GM19468 (cell line): ENCODE results near the gene PLCB1.

Experiments
- ATAC-seq: cut with Tn5 transposase; IDR thresholded peaks from one replicate; pipeline ENCODE4 v1.9.1; 2021; ENCODE audit warnings: mild to moderate bottlenecking, moderate library complexity, moderate number of reproducible peaks; ENCODE audit not compliant: unreplicated experiment; ENCODE audit errors: extremely low read depth

The PLCB1 gene

DNA sequence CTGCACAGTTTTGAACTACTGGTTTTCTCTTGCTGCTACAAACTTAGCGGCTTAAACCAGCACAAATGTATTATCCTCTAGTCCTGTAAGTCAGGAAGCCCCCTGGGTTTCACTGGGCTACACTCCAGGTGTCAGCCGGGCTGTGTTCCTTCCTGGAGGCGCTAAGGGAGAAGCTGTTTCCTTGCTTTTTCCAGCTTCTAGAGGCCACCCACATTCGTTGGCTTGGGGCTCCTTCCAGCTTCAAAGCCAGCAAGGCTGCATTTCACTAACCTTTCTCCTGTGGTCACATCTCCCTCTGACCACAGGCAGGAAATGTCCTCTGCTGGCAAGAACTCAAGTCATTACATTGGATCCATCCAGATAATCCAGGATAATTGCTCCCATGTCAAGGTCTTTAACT is 586.2 kb downstream of the PLCB1 start:
- no peak for ATAC-seq

DNA sequence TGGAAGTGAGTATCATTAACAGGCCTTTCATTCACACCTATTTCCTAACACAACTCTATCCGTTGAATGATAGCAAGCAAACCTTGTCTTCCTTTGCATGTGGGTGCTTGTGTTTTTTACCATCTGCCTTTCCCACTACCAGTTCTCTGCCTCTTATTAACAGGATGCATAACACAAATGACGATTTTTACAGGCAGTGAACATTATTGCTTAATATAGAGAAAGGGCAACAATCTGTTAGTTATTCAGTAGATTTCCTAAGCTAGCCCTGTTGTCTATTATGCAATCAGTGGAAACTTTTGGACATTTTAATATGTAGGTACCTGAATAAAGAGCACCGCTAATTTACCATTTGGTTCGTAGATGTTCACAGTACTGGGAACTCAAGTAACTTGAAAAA is 588.0 kb downstream of the PLCB1 start:
- no peak for ATAC-seq

DNA sequence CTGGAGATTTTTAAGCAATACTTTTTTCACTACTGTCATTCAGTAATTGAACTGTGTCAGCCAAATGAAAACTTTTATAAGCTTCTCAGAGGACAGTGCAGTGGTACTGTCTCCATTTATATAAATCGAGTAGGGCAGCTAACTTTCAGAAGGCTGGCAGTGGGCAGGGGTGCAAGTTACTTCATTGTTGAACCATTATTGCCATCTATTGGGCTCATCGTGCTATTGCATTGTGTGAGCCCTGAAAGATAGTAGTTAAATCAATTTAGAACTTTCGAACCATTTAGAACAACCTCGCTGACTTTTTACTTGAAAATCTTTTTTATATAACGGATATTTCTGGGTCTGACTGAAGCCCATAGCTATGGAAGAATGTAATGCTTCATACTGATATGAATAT is 589.0 kb downstream of the PLCB1 start:
- ATAC-seq: no peak

DNA sequence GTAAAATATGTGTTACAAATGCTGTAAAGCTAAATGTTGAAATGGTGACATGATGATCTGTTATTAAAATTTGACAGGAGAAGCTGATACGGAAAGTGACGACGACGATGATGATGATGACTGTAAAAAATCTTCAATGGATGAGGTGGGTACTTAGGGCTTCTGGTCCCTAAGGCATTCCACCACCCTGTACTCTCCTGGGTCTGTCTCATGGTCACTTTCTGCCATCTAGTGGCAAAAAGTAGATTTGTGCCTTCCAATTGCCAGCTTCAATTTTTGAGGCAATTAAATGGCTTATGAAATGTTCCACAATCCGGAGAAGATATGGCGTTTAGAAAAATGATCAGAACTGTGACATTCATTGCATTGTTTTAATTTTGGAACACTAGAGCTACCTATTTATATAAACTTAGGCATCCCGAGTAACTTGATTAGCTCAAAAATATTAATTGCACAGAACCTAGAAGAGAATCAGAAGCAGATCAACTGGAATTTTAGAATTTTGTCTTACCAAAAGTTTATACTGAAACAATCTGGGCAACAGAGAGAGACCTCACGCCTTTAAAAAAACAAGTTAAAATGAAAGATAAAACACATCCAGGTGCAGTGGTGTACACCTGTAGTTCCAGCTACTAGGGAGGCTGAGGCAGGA is 590.3 kb downstream of the PLCB1 start:
- no peak for ATAC-seq

DNA sequence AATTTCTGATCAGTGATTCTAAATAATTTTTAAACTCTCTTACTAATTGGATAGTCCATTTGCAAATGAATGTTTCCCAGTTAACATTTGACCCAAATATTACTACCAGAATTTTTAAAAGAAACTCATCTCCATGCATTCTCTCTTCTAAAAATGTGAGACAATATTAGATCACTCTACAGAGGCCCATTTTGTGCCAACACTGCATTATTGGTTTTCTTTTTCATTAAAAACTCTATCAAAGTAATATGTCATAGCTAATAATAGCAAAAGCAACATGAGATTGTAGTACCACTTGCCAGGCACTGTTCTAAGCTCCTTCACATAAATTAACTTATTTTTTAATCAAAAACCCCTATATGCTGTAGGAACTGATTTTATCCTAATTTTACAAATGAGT is 591.2 kb downstream of the PLCB1 start:
- ATAC-seq: no peak

DNA sequence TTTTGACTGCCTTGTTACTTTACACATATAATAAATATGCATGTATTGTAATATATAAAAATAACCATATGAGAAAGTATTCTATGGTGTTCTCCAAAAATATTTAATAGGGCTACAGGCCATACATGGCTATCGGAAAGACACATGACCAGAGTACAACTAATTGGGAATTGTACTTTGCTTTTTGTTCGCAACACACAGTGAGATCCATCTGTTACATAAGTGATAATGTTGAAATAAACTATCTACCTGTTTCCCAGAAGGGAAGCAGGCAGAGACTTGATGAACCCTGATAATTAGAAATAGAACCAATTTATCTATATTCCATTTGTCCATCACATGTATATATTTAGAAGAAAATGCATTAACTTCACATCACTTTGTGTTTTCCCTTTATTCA is 592.8 kb downstream of the PLCB1 start:
- no peak for ATAC-seq

DNA sequence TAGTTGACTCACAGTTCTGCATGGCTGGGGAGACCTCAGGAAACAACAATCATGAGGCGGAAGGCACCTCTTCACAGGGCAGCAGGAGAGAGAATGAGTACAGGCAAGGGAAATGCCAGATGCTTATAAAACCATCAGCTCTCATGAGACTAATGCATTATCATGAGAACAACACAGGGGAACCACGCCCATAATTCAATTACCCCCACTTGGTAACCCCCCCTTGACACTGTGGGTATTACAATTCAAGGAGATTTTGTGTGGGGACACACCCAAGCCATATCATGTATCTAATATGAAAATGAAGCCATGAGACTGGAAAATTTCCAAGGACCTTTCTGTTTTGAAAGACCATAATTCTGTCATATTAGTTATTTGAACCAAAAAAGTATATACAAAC is 594.4 kb downstream of the PLCB1 start:
- no peak for ATAC-seq

DNA sequence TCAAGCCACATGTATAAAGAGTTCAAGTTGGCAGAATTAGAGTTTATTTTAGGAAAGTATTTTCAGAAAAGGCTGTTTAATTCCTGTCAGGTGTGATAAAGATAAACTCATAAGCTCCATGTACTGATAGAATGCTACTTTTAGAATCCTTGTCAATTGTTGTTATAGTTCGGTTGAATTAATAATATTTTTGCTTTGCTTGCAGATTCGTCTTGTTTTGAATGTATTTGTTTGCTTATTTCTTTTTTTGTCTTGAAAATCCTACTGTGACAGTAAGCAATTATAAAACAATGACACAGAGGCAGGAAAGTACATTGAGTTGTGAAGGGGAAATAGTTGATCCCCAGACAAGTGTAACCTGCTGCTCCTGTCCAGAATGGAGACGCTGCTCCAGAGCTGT is 602.9 kb downstream of the PLCB1 start:
- ATAC-seq: no peak

DNA sequence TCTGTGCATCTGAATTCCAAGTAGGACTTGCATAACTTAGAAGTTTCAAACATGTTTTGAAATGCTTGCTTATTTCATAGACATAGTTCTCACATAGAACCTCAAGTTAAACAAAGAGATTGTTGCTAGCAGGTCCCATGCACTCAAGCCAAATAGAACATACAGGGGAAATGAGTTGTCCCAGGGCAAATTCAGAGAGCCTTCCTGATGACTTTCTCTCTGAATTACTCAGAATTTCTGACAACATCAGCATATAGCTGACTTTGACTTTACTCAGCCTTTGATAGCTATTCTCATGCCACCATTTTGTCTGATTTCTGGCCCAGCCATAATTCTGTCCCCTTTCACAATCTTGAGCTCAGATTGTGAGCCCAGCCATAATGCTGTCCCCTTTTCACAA is 603.6 kb downstream of the PLCB1 start:
- ATAC-seq: no peak

DNA sequence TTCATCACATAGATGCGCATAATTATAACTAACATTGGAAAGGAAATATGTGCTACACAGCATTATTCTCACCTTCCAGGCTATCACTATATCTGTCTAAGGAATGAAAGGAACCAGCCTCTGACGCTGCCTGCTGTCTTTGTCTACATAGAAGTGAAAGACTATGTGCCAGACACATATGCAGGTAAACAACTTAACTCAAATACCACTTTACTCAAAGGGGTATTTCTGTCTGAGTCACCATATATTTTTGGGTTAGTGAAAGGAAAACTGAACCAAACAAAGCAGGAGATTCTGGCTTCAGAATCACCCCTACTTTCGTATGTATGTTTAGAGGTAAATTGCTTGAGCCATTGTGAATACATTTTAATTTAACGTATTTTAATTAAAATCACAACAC is 608.2 kb downstream of the PLCB1 start:
- ATAC-seq: peak; percentile 54

DNA sequence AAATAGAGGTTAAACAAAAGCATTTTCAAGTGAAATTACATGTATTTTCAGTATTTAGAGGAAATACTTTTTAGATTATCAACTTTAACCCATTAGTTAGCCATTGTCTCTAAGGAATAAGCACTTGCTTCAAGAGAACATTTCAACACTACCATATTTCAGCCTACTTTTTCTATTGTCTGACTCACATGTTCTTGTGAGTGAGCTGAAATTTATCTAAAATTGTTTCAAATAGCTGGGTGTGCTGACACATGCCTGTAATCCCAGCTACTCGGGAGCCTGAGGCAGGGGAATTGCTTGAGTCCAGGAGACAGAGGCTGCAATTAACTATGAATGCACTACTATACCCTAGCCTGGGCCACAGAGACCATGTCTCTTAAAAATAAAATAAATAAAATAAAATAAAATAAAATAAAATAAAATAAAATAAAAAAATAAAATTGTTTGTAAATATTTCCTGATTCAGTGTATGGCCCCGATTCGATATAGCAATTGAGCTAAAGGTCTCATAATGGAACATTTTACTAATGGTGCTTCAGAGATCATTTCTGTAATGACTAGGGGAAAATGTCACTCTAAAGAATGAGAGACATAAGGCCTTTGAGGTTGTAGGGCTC is 612.3 kb downstream of the PLCB1 start:
- no peak for ATAC-seq

DNA sequence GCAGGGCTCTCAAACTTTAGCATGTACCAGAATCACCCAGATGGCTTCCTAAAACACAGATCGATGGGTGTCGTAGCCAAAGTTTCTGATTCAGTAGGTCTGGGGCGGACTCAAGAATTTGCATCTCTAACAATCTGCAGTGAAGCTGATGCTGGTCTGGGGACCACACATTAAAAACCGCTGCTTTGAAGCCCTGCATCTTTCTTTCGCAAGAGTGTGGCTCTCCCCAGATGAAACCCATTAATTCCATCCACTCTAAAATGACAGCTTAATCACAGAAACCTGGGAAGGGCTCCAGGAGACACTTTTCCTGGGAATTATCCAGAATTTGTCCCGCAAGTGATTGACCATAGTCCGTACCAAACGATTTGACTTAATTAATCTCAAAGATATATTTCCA is 617.0 kb downstream of the PLCB1 start:
- no peak for ATAC-seq

DNA sequence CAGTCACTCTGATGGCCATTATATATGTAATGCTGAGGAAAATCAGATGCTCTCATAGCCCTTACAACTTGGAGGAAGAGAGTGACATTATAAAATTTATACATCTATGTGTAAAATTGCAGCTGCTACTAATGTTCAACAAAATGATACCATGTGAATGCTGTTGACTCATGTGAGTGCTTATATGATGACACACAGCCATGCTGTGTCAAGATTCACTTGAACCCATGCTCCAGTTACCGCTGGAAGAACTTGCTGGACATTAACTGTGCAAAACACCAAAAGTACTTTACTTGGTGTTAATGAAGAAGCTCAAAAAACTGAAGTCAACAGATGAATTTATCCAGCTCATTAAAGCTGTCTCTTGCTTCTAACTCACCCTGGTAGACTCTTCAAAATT is 617.9 kb downstream of the PLCB1 start:
- ATAC-seq: no peak

DNA sequence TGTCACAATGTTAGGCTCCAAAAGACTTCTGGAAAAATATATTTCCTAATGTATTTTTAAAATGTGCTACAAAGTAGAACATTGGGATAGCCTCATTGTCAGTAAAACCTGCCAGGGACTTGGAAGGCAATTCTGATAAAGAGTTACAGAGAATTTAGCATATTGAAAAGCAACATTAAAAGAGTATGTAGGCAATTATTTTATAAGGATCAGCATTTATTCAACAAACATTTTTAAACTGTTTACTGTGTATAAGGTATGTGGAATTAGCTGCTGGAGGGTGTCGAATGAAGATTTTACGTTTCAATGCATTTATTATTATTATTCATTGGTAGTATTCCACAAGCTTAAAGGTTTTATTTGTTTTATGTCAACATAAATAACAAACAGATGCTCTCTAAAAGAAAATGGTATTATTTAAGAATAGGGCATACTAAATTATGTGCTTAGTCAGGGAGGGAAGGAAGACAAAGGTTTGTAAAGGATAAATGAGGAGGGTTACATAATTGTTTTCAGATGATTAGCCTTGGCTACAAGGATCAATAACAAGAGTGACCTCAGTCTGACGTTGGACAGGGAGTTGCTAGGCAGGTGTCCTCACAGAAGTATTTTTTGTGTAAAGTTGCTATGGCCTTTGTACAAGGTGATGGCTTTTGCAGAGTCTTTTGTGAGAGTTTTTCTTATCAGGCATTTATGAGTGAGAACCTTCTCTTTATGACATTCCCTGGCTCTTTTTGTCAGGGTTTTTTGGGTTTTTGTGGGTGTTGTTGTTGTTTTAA is 623.5 kb downstream of the PLCB1 start:
- no peak for ATAC-seq

DNA sequence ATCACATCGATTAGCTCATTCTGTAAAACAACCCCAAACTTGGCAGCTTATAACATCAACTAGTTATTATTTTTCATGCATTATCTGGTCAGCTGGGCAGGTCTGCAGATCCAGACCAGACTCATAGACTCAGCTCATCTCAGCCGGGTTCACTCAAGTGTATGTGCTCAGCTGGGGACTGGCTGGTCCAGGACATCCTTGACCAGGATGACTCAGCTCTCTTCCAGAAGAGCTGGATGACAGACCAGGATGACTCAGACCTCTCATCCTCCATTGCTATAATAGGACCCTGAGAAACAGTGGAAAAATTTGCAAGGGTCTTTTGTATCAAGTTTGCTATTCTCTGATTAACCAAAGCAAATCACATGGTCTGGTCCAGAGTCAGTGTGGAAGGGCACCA is 624.3 kb downstream of the PLCB1 start:
- ATAC-seq: no peak

DNA sequence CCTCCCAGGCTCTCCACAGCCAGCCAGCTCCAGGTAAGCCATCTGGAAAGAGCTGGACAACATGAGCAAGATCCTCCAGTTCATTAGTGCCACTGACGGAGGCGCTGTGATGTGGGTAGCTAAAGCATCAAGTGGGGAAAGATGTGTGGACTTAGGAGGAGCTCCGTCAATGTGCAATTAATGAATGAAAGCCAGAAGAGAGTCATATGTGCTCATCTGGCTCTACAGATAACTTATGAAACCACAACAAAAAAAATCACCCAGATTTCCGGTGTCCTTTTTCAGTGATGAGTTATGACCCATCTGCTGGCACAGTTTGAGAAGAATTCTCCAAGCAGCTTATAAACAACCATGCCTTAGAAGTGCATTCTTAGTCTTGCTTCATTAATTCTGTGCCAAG is 625.1 kb downstream of the PLCB1 start:
- no peak for ATAC-seq

DNA sequence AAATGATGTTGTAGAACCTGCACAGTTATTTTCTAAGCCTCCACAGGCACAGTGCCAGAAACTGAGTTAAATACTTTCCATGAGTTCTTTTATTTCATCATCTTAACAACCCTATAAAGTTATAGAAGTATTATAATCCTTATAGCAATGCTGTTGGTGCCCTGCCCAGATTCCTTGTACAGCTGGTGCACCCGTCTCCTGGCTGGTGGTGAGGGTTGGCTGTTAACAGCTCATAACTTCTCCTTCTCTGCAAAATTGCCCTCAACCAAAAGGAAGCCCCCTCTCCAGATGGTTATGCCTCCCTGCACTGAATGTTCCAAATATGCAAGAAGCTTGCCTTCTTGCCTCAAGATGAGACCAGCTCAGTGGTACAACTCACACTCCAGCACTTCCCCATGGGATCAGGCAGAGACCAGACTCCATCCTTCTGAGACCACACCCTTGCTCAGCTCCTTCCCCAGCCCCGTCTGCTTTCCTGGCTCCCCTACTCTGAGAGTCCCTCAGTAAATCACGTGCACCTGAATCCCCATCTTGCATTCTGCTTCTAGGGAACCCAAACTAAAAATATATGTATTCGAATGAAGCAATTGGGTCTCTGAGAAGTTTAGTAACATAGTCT is 632.4 kb downstream of the PLCB1 start:
- ATAC-seq: no peak

DNA sequence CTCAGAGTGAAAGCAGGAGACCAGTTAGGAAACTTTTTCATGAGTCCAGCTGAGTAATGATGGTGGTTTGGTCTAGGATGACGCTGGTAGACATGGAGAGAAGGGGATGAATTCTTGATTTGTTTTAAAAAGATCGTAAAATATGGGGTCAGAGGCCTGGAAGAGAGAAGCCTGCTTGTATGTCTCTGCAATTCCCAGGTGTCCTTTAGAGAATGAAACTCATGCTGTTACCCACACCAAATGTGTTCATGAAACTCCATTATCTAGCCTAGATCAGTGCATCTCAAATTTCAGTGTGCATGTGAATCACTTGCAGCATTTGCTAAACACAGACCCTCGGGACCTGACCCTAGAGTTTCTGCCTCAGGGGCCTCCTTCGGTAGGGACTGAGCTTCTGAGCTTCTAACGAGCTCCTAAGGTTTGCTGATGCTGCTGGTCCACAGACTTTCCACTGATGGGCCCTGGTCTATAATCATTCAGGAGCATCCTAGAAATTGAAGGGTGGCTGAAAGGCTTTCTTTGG is 634.9 kb downstream of the PLCB1 start:
- ATAC-seq: no peak

DNA sequence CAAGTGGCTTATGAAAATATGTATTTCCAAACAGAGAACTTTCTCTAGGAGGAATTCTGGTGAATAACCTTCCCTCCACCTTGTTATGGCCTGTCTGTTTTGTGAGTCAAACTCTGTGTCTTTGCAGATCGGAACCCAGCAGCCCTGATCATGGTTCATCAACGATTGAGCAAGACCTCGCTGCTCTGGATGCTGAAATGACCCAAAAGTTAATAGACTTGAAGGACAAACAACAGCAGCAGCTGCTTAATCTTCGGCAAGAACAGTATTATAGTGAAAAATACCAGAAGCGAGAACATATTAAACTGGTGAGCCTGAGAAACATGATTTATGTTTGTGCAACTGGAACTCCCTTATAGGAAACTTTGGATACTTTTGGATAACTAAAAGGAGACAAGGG is 642.3 kb downstream of the PLCB1 start:
- ATAC-seq: no peak

DNA sequence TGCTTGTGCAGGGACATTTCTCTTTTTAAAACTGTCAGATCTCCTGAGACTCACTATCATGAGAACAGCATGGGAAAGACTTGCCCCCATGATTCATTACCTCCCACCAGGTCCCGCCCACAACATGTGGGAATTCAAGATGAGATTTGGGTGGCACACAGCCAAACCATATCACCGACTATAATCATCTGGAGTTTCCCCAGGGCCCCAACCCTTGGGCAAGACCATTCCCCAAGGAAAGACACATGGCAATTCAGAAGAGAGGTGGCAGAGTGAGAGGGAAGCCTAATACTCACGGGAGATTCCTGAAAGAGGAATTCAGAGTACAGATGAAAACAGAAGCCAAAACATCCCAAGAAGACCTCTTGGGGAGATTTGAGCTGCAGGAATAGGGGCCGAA is 645.8 kb downstream of the PLCB1 start:
- no peak for ATAC-seq

DNA sequence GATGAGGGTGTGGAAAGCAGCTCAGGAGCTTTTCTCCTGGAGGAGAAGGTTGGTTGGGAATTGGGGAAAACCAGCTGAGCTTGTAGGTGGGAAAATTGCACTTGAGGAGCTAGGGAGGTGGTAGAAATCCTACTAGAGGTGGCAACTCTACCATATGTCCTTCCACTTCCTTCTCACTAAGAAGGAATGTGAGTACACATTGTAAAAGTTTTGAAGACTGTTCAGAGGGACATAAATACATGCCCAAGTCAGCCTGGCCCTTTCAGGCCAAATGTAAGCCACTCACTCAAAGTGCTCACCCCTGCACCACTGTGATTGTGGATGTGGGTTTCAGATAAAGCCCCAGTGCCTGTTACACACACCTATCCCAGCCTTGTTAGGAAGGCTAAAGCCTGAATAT is 646.3 kb downstream of the PLCB1 start:
- ATAC-seq: no peak
